ENCODE data around the gene WDR77.

DNA sequence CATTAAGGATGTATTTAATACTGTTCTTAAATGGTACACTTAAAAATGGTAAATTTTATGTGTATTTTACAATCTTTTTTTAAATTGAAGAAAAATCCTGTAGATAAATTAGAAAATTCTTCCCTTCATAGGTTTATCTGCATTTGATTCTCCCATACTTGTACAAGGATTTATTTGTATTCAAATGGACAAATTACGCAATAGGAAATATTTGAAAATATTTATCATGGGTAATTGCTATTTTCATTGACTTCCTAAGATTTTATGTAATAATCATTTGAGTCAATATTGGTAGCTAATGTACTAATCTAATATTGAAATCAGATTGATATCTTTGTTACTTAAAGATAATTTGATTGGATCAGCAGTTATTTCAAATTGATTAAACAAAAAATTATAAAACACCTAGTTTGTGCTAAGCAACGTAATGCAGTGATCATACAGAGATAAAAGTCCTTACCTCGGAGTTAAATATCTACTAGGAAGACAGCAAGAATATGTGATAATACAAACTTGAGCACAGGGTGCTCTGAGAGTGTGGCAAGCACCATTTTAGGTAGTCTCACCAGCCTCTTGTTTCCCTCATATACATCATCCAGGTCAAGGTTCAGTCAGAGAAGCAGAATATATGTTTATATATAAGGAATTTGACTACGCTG lies 13.4 kb upstream of the WDR77 start:
- TF ChIP-seq, protein P1, sequence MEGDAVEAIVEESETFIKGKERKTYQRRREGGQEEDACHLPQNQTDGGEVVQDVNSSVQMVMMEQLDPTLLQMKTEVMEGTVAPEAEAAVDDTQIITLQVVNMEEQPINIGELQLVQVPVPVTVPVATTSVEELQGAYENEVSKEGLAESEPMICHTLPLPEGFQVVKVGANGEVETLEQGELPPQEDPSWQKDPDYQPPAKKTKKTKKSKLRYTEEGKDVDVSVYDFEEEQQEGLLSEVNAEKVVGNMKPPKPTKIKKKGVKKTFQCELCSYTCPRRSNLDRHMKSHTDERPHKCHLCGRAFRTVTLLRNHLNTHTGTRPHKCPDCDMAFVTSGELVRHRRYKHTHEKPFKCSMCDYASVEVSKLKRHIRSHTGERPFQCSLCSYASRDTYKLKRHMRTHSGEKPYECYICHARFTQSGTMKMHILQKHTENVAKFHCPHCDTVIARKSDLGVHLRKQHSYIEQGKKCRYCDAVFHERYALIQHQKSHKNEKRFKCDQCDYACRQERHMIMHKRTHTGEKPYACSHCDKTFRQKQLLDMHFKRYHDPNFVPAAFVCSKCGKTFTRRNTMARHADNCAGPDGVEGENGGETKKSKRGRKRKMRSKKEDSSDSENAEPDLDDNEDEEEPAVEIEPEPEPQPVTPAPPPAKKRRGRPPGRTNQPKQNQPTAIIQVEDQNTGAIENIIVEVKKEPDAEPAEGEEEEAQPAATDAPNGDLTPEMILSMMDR (IDR thresholded peaks at IDR 0.05) = no peak
- no peak for TF ChIP-seq POLR2A (IDR thresholded peaks at IDR 0.05)
